ENCODE measurements around the gene CPEB1. TPM values are rescaled to one million over a fixed set of nuclear protein-coding genes. Genes with fewer than 3 reads are reported as not detected.
A peak's percentile ranks its signal among the peaks of the same experiment; 100 is the strongest.

Gene CPEB1
- total and polyA plus RNA-seq, 2 donors (not counting 1 experiment from before 2014, with no cell fraction given), result 8.4 to 62.3 TPM

DNA sequence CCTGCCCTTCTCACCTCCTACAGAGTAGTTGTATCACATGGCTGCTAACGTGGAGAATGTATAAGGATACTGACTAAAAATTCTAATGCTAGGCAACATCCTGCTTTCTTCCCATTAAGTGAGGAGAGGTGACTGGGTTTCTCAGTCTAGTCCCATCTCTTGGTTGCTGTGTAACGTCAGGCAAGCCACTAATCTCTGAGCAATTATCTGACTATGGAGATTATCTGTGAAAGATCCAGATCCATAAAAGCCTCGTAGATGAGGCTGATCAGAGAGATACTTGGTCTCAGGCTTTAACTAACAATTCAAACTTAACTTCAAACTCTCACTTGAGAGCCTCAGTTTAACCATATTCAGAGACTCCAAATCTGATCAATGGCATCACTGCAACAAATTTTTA is 102.2 kb downstream of the CPEB1 start:
- H3K27me3 ChIP-seq (ENCODE audit: control insufficient read depth, insufficient read depth, low read length), result no peaks in the 10 kb centered on the region
- H3K4me1 ChIP-seq (ENCODE audit: control insufficient read depth, extremely low read depth, insufficient read depth, low read length), result peaks cover 4% of the 10 kb centered on the region
- TF ChIP-seq, protein P1, sequence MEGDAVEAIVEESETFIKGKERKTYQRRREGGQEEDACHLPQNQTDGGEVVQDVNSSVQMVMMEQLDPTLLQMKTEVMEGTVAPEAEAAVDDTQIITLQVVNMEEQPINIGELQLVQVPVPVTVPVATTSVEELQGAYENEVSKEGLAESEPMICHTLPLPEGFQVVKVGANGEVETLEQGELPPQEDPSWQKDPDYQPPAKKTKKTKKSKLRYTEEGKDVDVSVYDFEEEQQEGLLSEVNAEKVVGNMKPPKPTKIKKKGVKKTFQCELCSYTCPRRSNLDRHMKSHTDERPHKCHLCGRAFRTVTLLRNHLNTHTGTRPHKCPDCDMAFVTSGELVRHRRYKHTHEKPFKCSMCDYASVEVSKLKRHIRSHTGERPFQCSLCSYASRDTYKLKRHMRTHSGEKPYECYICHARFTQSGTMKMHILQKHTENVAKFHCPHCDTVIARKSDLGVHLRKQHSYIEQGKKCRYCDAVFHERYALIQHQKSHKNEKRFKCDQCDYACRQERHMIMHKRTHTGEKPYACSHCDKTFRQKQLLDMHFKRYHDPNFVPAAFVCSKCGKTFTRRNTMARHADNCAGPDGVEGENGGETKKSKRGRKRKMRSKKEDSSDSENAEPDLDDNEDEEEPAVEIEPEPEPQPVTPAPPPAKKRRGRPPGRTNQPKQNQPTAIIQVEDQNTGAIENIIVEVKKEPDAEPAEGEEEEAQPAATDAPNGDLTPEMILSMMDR (conservative IDR thresholded peaks at IDR 0.05 in 1 of 2, IDR thresholded peaks at IDR 0.05 in 1 of 2; ENCODE audit: low read depth in 1 of 2, low read length in 2 of 2), result no peak
- TF ChIP-seq EZH2 (IDR thresholded peaks at IDR 0.05; ENCODE audit: low read length, missing control alignments), result no peak
- no peak overlapping the region for H3K27ac ChIP-seq (ENCODE audit: insufficient read depth, low read length)
- no peak overlapping the region for H2AFZ ChIP-seq (ENCODE audit: low read length)
- no peaks in the 10 kb centered on the region for H3K36me3 ChIP-seq (ENCODE audit: control insufficient read depth, insufficient read depth, low read length)
- no peak overlapping the region for H3K4me2 ChIP-seq (ENCODE audit: extremely low read depth, insufficient read depth, low read length)
- H3K4me3 ChIP-seq (replicated peaks in 1 of 4; ENCODE audit: control extremely low read depth in 1 of 4, insufficient read depth in 1 of 4, low read depth in 3 of 4, low read length in 4 of 4), result no peak overlapping the region
- no peaks in the 10 kb centered on the region for H3K9me3 ChIP-seq (ENCODE audit: control insufficient read depth, insufficient read depth, low read depth, low read length)
- no peak overlapping the region for H3K9ac ChIP-seq (ENCODE audit: insufficient read depth, low read length)
- H4K20me1 ChIP-seq (ENCODE audit: control insufficient read depth, extremely low read depth, insufficient read depth, low read length), result no peaks in the 10 kb centered on the region
- no peak for DNase-seq (ENCODE audit: low read depth in 2 of 2)
- H3K79me2 ChIP-seq (ENCODE audit: control insufficient read depth, insufficient read depth, low read length), result peaks cover 5% of the 10 kb centered on the region

DNA sequence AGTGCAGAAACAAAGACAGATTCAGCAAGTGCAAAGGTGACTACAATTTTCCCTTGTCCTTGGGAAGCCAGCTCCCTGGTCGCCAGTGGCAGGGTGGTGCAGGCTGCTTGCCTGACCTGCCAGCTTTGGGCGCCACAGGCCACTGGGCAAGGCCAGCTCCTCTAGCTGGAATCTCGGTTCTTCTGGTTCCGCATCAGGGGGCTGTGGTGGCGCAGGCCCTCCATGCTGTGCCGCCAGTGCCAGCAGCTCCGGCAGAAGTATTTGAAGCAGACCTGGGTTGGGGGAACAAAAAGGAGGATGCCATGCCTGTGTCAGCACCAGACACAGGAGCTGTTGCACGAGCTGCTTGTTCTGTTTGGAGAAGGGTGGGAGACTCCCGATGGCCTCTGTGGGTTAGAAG is 102.7 kb downstream of the CPEB1 start:
- Histone ChIP-seq H4K20me1 (ENCODE audit: control insufficient read depth, extremely low read depth, insufficient read depth, low read length) (no peaks in the 10 kb centered on the region), H3K79me2 (ENCODE audit: control insufficient read depth, insufficient read depth, low read length) (peaks cover 10% of the 10 kb centered on the region), H3K4me1 (ENCODE audit: control insufficient read depth, extremely low read depth, insufficient read depth, low read length) (peaks cover 4% of the 10 kb centered on the region), H3K36me3 (ENCODE audit: control insufficient read depth, insufficient read depth, low read length) (no peaks in the 10 kb centered on the region), H3K27ac (ENCODE audit: insufficient read depth, low read length) (no peak overlapping the region), H3K9ac (ENCODE audit: insufficient read depth, low read length) (no peak overlapping the region), H3K27me3 (ENCODE audit: control insufficient read depth, insufficient read depth, low read length) (no peaks in the 10 kb centered on the region), H3K9me3 (ENCODE audit: control insufficient read depth, insufficient read depth, low read depth, low read length) (no peaks in the 10 kb centered on the region), H2AFZ (ENCODE audit: low read length) (no peak overlapping the region), H3K4me2 (ENCODE audit: extremely low read depth, insufficient read depth, low read length) (no peak overlapping the region), H3K4me3 (replicated peaks in 1 of 4; ENCODE audit: control extremely low read depth in 1 of 4, insufficient read depth in 1 of 4, low read depth in 3 of 4, low read length in 4 of 4) (no peak overlapping the region)
- DNase-seq (ENCODE audit: low read depth in 2 of 2), result no peak
- TF ChIP-seq EZH2 (IDR thresholded peaks at IDR 0.05; ENCODE audit: low read length, missing control alignments), result no peak
- TF ChIP-seq, protein P1 (conservative IDR thresholded peaks at IDR 0.05 in 1 of 2, IDR thresholded peaks at IDR 0.05 in 1 of 2; ENCODE audit: low read depth in 1 of 2, low read length in 2 of 2), result no peak

DNA sequence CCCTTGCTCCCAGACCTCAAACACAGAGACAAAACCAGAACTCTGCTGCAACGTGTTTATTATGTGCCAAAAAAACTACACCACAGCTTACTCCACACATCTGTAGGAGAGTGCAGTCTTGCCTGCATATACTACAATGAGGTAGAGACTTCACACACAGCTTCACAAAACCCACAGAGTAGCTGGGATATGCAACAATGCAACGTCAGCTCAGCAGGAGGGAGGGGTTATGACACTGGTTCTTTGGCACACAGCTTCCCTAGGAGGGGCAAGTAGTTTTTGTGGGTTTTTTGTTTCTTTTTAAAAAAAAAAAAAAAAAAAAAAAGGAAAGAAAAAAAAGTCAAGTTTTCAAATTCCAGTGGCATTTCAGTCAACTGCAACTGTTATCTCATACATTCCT is 104.0 kb downstream of the CPEB1 start:
- Histone ChIP-seq H3K9ac (ENCODE audit: insufficient read depth, low read length) (no peak overlapping the region), H3K4me3 (replicated peaks in 1 of 4; ENCODE audit: control extremely low read depth in 1 of 4, insufficient read depth in 1 of 4, low read depth in 3 of 4, low read length in 4 of 4) (no peak overlapping the region), H3K79me2 (ENCODE audit: control insufficient read depth, insufficient read depth, low read length) (peaks cover 23% of the 10 kb centered on the region), H2AFZ (ENCODE audit: low read length) (no peak overlapping the region), H3K27ac (ENCODE audit: insufficient read depth, low read length) (no peak overlapping the region), H3K9me3 (ENCODE audit: control insufficient read depth, insufficient read depth, low read depth, low read length) (no peaks in the 10 kb centered on the region), H4K20me1 (ENCODE audit: control insufficient read depth, extremely low read depth, insufficient read depth, low read length) (no peaks in the 10 kb centered on the region), H3K36me3 (ENCODE audit: control insufficient read depth, insufficient read depth, low read length) (no peaks in the 10 kb centered on the region), H3K27me3 (ENCODE audit: control insufficient read depth, insufficient read depth, low read length) (no peaks in the 10 kb centered on the region), H3K4me2 (ENCODE audit: extremely low read depth, insufficient read depth, low read length) (no peak overlapping the region), H3K4me1 (ENCODE audit: control insufficient read depth, extremely low read depth, insufficient read depth, low read length) (peaks cover 9% of the 10 kb centered on the region)
- DNase-seq (ENCODE audit: low read depth in 2 of 2), result peak; percentile 87 to 92
- TF ChIP-seq, protein P1 (conservative IDR thresholded peaks at IDR 0.05 in 1 of 2, IDR thresholded peaks at IDR 0.05 in 1 of 2; ENCODE audit: low read depth in 1 of 2, low read length in 2 of 2), result no peak
- TF ChIP-seq EZH2 (IDR thresholded peaks at IDR 0.05; ENCODE audit: low read length, missing control alignments), result no peak

All from fibroblast of lung (primary cell).